HepG2 (cell line): ENCODE measurements around the gene OBP2B.

Source experiments
- CEBPB ChIP-seq: IDR thresholded peaks from 2 replicates; pipeline ENCODE4 v1.6.1; 2011; ENCODE audit warnings: low read depth, low read length, improper control_type of control experiment, borderline replicate concordance
- CREB1 ChIP-seq, 2 experiments: fragments of 450-650 bp in 1 of 2; IDR thresholded peaks; 2 replicates each; pipeline ENCODE4 v1.6.1; 2016 to 2017; ENCODE audit warnings: control low read depth in 1 of 2, mild to moderate bottlenecking in 1 of 2, missing compliant biosample characterization in 1 of 2, missing genetic modification characterization in 1 of 2
- EZH2 ChIP-seq: conservative IDR thresholded peaks from 2 replicates; pipeline ENCODE4 v1.6.1; 2012; ENCODE audit warnings: mild to moderate bottlenecking, low read depth, low read length, moderate library complexity
- HDAC2 ChIP-seq: sonication (generic); formaldehyde crosslinking; IDR thresholded peaks from 2 replicates; pipeline ENCODE4 v1.4.0; 2020; ENCODE audit warnings: missing genetic modification reagents
- JUN ChIP-seq: sonication (generic); formaldehyde crosslinking; IDR thresholded peaks from 2 replicates; pipeline ENCODE4 v1.4.0; 2020; ENCODE audit warnings: mild to moderate bottlenecking, missing genetic modification reagents
- POLR2AphosphoS5 ChIP-seq: IDR thresholded peaks from 2 replicates; pipeline ENCODE4 v1.6.1; 2012; ENCODE audit warnings: low read depth, low read length
- RBM39 ChIP-seq: fragments of 200-400 bp; formaldehyde crosslinking; IDR thresholded peaks from one replicate; pipeline ENCODE4 v1.6.1; 2018; ENCODE audit warnings: antibody characterized with exemption, mild to moderate bottlenecking, low read depth, low read length; ENCODE audit not compliant: poor library complexity, severe bottlenecking
- ZFP36 ChIP-seq: fragments of 150-350 bp; IDR thresholded peaks from 2 replicates; pipeline ENCODE4 v1.6.1; 2018; ENCODE audit warnings: borderline replicate concordance, low read length, low read depth; ENCODE audit not compliant: partially characterized antibody
- ZNF274 ChIP-seq: sonication (generic); formaldehyde crosslinking; IDR thresholded peaks from 2 replicates; pipeline ENCODE4 v1.5.1; 2020; ENCODE audit warnings: mild to moderate bottlenecking, missing genetic modification reagents
- ZSCAN29 ChIP-seq: sonication (generic); formaldehyde crosslinking; conservative IDR thresholded peaks from 2 replicates; pipeline ENCODE4 v1.4.0; 2020; ENCODE audit warnings: mild to moderate bottlenecking, missing genetic modification reagents
- TF ChIP-seq, protein P1 (sequence below): sonication (generic); formaldehyde crosslinking; IDR thresholded peaks from 2 replicates; pipeline ENCODE4 v1.5.0; 2020; ENCODE audit warnings: mild to moderate bottlenecking, missing genetic modification reagents, moderate library complexity
- TF ChIP-seq, protein P2 (sequence below): sonication (generic); formaldehyde crosslinking; IDR thresholded peaks from 2 replicates; pipeline ENCODE4 v1.4.0; 2020; ENCODE audit warnings: low read depth, mild to moderate bottlenecking, missing genetic modification reagents
- TF ChIP-seq, protein P3 (sequence below): sonication (generic); formaldehyde crosslinking; IDR thresholded peaks from 2 replicates; pipeline ENCODE4 v1.5.1; 2020; ENCODE audit warnings: missing genetic modification reagents, mild to moderate bottlenecking, borderline replicate concordance

DNA sequence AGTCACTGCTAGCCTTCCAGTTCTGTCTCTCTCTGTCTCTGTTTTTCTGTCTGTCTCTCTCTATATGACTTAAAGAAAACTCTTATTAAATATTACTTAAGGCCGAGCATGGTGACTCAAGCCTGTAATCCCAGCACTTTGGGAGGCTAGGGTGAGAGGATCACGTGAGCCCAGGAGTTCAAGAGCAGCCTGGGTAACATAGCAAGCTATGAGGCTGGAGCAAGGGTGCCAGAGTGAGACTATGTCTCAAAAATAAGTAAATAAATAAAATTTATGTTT, 43.7 kb downstream of the OBP2B start:
- TF ChIP-seq CEBPB (no peak), CREB1 (IDR thresholded peaks at IDR 0.05) (no peak), CREB1 (CRISPR knock-in tag; IDR thresholded peaks at IDR 0.05) (no peak), ZFP36 (no peak), ZNF274 (CRISPR knock-in tag) (no peak), HDAC2 (CRISPR knock-in tag) (no peak), EZH2 (no peak), ZSCAN29 (CRISPR knock-in tag) (no peak), RBM39 (no peak), JUN (CRISPR knock-in tag) (no peak), POLR2AphosphoS5 (no peak)
- TF ChIP-seq, protein P1, sequence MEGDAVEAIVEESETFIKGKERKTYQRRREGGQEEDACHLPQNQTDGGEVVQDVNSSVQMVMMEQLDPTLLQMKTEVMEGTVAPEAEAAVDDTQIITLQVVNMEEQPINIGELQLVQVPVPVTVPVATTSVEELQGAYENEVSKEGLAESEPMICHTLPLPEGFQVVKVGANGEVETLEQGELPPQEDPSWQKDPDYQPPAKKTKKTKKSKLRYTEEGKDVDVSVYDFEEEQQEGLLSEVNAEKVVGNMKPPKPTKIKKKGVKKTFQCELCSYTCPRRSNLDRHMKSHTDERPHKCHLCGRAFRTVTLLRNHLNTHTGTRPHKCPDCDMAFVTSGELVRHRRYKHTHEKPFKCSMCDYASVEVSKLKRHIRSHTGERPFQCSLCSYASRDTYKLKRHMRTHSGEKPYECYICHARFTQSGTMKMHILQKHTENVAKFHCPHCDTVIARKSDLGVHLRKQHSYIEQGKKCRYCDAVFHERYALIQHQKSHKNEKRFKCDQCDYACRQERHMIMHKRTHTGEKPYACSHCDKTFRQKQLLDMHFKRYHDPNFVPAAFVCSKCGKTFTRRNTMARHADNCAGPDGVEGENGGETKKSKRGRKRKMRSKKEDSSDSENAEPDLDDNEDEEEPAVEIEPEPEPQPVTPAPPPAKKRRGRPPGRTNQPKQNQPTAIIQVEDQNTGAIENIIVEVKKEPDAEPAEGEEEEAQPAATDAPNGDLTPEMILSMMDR (CRISPR knock-in tag), result no peak
- TF ChIP-seq, protein P2, sequence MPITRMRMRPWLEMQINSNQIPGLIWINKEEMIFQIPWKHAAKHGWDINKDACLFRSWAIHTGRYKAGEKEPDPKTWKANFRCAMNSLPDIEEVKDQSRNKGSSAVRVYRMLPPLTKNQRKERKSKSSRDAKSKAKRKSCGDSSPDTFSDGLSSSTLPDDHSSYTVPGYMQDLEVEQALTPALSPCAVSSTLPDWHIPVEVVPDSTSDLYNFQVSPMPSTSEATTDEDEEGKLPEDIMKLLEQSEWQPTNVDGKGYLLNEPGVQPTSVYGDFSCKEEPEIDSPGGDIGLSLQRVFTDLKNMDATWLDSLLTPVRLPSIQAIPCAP (CRISPR knock-in tag), result no peak
- TF ChIP-seq, protein P3, sequence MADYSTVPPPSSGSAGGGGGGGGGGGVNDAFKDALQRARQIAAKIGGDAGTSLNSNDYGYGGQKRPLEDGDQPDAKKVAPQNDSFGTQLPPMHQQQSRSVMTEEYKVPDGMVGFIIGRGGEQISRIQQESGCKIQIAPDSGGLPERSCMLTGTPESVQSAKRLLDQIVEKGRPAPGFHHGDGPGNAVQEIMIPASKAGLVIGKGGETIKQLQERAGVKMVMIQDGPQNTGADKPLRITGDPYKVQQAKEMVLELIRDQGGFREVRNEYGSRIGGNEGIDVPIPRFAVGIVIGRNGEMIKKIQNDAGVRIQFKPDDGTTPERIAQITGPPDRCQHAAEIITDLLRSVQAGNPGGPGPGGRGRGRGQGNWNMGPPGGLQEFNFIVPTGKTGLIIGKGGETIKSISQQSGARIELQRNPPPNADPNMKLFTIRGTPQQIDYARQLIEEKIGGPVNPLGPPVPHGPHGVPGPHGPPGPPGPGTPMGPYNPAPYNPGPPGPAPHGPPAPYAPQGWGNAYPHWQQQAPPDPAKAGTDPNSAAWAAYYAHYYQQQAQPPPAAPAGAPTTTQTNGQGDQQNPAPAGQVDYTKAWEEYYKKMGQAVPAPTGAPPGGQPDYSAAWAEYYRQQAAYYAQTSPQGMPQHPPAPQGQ (CRISPR knock-in tag), result no peak
